GM12878 (cell line): ENCODE data around the gene PTGR3. TPM values are rescaled to one million over a fixed set of nuclear protein-coding genes. Genes with fewer than 3 reads are reported as not detected.

Source experiments
- ATAC-seq: fragments of 200-7000 bp; cut with Tn5 transposase; 3 replicates; pipeline ENCODE4 v1.9.1; 2020; ENCODE audit warnings: mild to moderate bottlenecking, moderate library complexity
- BruUV-seq: library from RNA; stranded (reverse); fragments of 400-500 nt; replicated peaks from 2 replicates; lab custom pipeline; 2021; lab: Mats Ljungman, UMichigan
- CTCF ChIA-PET: fragments of 300-600 bp; sonication (Branson Sonifier 250); formaldehyde crosslinking; extraction: SDS; loops from one replicate; lab custom pipeline; 2021; ENCODE audit warnings: inconsistent platforms; lab: Yijun Ruan, JAX
- POLR2A ChIA-PET: fragments of 350-600 bp; formaldehyde crosslinking; extraction: SDS; loops from one replicate; lab custom pipeline; 2021; ENCODE audit warnings: inconsistent platforms; lab: Charles Lee
- RAD21 ChIA-PET: fragments of 300-600 bp; sonication (Branson Sonifier 250); formaldehyde crosslinking; loops from one replicate; lab custom pipeline; 2023; ENCODE audit warnings: antibody characterized with exemption; ENCODE audit not compliant: unreplicated experiment; lab: Charles Lee
- SMC1A ChIA-PET: fragments of 300-600 bp; sonication (Branson Sonifier 250); formaldehyde crosslinking; loops from one replicate; lab custom pipeline; 2023; ENCODE audit not compliant: unreplicated experiment, uncharacterized antibody; lab: Charles Lee
- DNase-seq: peaks from one replicate; pipeline ENCODE4 v3.0.0-alpha.2; 2011; ENCODE audit warnings: low read depth, low spot score
- FAIRE-seq: peaks from 3 replicates; lab custom pipeline; 2011; peaks lifted over from hg19 to GRCh38; lab: Jason Lieb, UNC
- H2AFZ ChIP-seq: 2 replicates; pipeline ENCODE4 v1.6.0; 2011; ENCODE audit warnings: low read depth, low read length, control low read depth; ENCODE audit not compliant: control insufficient read depth
- H3K27ac ChIP-seq: 2 replicates; pipeline ENCODE4 v1.5.1; 2011; ENCODE audit warnings: control low read depth; ENCODE audit not compliant: control insufficient read depth, insufficient read depth
- H3K27me3 ChIP-seq, 2 experiments: replicated peaks in 1 of 2; 2 replicates each; pipeline versions ENCODE4 v1.6.0 to v1.6.1; 2011; ENCODE audit warnings: low read length in 1 of 2; ENCODE audit not compliant: control insufficient read depth in 2 of 2, insufficient read depth in 2 of 2
- H3K36me3 ChIP-seq, 2 experiments: 2 replicates each; pipeline ENCODE4 v1.5.1; 2011; ENCODE audit warnings: low read length in 1 of 2; ENCODE audit not compliant: control insufficient read depth in 2 of 2, insufficient read depth in 2 of 2
- H3K4me1 ChIP-seq: 2 replicates; pipeline ENCODE4 v1.6.1; 2011; ENCODE audit warnings: mild to moderate bottlenecking, low read length, moderate library complexity, mixed read lengths; ENCODE audit not compliant: control insufficient read depth, insufficient read depth
- H3K4me2 ChIP-seq: 2 replicates; pipeline ENCODE4 v1.6.0; 2011; ENCODE audit warnings: control low read depth; ENCODE audit not compliant: control insufficient read depth, insufficient read depth
- H3K4me3 ChIP-seq: fragments of 200-600 bp; sonication (generic); 2 replicates; pipeline ENCODE4 v1.5.1; 2016
- H3K79me2 ChIP-seq: 2 replicates; pipeline ENCODE4 v1.6.0; 2011; ENCODE audit warnings: low read length; ENCODE audit not compliant: control insufficient read depth, insufficient read depth
- H3K9ac ChIP-seq: 2 replicates; pipeline ENCODE4 v1.8.0; 2011; ENCODE audit warnings: low read length, control low read depth, mixed read lengths; ENCODE audit not compliant: control insufficient read depth, insufficient read depth
- H3K9me3 ChIP-seq: replicated peaks from 3 replicates; pipeline ENCODE4 v1.5.1; 2011; ENCODE audit warnings: mild to moderate bottlenecking, low read length; ENCODE audit not compliant: control insufficient read depth, insufficient read depth
- H4K20me1 ChIP-seq: 2 replicates; pipeline ENCODE4 v1.6.0; 2011; ENCODE audit not compliant: control insufficient read depth, insufficient read depth
- EGR1 ChIP-seq, 2 experiments: IDR thresholded peaks; 1 replicate in 1 of 2; 2 replicates in 1 of 2; pipeline ENCODE4 v1.6.1; 2011 to 2012; ENCODE audit warnings: low read depth in 2 of 2, low read length in 2 of 2, borderline replicate concordance in 1 of 2, mild to moderate bottlenecking in 1 of 2, moderate library complexity in 1 of 2
- KLF5 ChIP-seq: fragments of 450-650 bp; IDR thresholded peaks from 2 replicates; pipeline ENCODE4 v1.6.1; 2014; ENCODE audit warnings: mild to moderate bottlenecking; ENCODE audit not compliant: partially characterized antibody
- ZNF274 ChIP-seq: IDR thresholded peaks from one replicate; pipeline ENCODE4 v1.8.0; 2011; ENCODE audit not compliant: insufficient read length, insufficient read depth
- WGBS: methylation state at CpG from one replicate; pipeline ENCODE4 v1.1.6; 2016; ENCODE audit warnings: low lambda C conversion rate; ENCODE audit not compliant: insufficient replicate concordance, insufficient coverage; ENCODE audit errors: missing lambda C conversion rate; 5-methylcytosine and 5-hydroxymethylcytosine counted together
- in situ Hi-C: fragments of 300-500 bp; cut with MboI; formaldehyde crosslinking; loops from 9 replicates; pipeline ENCODE4 v1.14.3; 2018; ENCODE audit warnings: mixed read lengths
- intact Hi-C: fragments of 100-400 bp; cut with micrococcal nuclease; formaldehyde crosslinking; loops from one replicate; pipeline ENCODE4 v1.14.2; 2022; ENCODE audit not compliant: unreplicated experiment
- polyA plus RNA-seq, 11 experiments: library from polyadenylated mRNA; depleted of rRNA in 4 of 11; unstranded in 6 of 11; stranded (reverse) in 5 of 11; fragments of >200 nt; fragmentation: Nextera tagmentation in 4 of 11; fragmentation: Illumina TruSeq in 1 of 11; extraction: Ambion mirVana in 4 of 11; extraction: Trizol in 1 of 11; gene quantifications; 1 replicate in 1 of 11; 2 replicates in 10 of 11; pipeline versions ENCODE4 v1.2.1 to v1.2.3, GENCODE V29; 2011 to 2016; ENCODE audit warnings: inconsistent platforms in 2 of 11, missing spikeins in 2 of 11, low read depth in 1 of 11
- total RNA-seq, 4 experiments: library from RNA; depleted of rRNA in 3 of 4; stranded (reverse); fragments of >200 nt in 3 of 4; fragmentation: Illumina TruSeq in 1 of 4; extraction: Trizol in 1 of 4; gene quantifications; 2 replicates each; pipeline versions ENCODE4 v1.2.1 to v1.2.3, GENCODE V29; 2013 to 2021
- TF ChIP-seq, protein P1 (sequence below): IDR thresholded peaks from 2 replicates; pipeline ENCODE4 v1.6.1; 2012; ENCODE audit warnings: improper control_type of control experiment, low read depth, low read length; ENCODE audit not compliant: insufficient replicate concordance
- TF ChIP-seq, protein P2 (sequence below): IDR thresholded peaks from 2 replicates; pipeline ENCODE4 v1.6.1; 2011; ENCODE audit warnings: low read depth, mild to moderate bottlenecking, low read length, moderate library complexity, borderline replicate concordance; ENCODE audit errors: extremely low read depth
- TF ChIP-seq, protein P3 (sequence below): fragments of 450-650 bp; IDR thresholded peaks from 2 replicates; pipeline ENCODE4 v1.6.1; 2018; ENCODE audit warnings: borderline replicate concordance, mild to moderate bottlenecking; ENCODE audit not compliant: partially characterized antibody

Gene PTGR3
- total and polyA plus RNA-seq, 10 of the 15 experiments (the other 5 are each of a cell fraction or from before 2014, with no cell fraction given): 6.2 to 69.8 (median 21.9) TPM

DNA sequence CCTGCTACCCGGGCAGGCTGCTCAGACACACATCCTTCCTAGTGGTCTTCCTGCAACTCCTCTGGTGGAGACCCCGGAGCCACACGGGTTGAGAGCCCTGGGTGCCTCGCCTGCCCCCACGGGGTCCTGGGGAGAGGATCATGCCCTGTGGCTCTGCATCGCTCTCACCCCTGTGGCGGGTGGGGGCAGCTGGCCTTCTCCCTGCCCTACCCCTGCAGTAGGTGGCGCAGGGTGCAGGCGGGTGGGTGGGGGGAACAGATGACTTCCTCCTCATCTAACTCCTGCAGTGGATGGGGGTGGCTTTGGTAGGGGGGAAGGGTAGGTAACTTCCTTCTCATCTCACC is 40.2 kb upstream of the PTGR3 start:
- TF ChIP-seq EGR1 (IDR thresholded peaks at IDR 0.05; ENCODE audit: borderline replicate concordance in 1 of 2, low read depth in 2 of 2, low read length in 2 of 2) (no peak), KLF5 (no peak), ZNF274 (no peak)
- TF ChIP-seq, protein P1, sequence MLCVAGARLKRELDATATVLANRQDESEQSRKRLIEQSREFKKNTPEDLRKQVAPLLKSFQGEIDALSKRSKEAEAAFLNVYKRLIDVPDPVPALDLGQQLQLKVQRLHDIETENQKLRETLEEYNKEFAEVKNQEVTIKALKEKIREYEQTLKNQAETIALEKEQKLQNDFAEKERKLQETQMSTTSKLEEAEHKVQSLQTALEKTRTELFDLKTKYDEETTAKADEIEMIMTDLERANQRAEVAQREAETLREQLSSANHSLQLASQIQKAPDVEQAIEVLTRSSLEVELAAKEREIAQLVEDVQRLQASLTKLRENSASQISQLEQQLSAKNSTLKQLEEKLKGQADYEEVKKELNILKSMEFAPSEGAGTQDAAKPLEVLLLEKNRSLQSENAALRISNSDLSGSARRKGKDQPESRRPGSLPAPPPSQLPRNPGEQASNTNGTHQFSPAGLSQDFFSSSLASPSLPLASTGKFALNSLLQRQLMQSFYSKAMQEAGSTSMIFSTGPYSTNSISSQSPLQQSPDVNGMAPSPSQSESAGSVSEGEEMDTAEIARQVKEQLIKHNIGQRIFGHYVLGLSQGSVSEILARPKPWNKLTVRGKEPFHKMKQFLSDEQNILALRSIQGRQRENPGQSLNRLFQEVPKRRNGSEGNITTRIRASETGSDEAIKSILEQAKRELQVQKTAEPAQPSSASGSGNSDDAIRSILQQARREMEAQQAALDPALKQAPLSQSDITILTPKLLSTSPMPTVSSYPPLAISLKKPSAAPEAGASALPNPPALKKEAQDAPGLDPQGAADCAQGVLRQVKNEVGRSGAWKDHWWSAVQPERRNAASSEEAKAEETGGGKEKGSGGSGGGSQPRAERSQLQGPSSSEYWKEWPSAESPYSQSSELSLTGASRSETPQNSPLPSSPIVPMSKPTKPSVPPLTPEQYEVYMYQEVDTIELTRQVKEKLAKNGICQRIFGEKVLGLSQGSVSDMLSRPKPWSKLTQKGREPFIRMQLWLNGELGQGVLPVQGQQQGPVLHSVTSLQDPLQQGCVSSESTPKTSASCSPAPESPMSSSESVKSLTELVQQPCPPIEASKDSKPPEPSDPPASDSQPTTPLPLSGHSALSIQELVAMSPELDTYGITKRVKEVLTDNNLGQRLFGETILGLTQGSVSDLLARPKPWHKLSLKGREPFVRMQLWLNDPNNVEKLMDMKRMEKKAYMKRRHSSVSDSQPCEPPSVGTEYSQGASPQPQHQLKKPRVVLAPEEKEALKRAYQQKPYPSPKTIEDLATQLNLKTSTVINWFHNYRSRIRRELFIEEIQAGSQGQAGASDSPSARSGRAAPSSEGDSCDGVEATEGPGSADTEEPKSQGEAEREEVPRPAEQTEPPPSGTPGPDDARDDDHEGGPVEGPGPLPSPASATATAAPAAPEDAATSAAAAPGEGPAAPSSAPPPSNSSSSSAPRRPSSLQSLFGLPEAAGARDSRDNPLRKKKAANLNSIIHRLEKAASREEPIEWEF: no peak
- TF ChIP-seq, protein P2, sequence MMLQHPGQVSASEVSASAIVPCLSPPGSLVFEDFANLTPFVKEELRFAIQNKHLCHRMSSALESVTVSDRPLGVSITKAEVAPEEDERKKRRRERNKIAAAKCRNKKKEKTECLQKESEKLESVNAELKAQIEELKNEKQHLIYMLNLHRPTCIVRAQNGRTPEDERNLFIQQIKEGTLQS: no peak
- TF ChIP-seq, protein P3, sequence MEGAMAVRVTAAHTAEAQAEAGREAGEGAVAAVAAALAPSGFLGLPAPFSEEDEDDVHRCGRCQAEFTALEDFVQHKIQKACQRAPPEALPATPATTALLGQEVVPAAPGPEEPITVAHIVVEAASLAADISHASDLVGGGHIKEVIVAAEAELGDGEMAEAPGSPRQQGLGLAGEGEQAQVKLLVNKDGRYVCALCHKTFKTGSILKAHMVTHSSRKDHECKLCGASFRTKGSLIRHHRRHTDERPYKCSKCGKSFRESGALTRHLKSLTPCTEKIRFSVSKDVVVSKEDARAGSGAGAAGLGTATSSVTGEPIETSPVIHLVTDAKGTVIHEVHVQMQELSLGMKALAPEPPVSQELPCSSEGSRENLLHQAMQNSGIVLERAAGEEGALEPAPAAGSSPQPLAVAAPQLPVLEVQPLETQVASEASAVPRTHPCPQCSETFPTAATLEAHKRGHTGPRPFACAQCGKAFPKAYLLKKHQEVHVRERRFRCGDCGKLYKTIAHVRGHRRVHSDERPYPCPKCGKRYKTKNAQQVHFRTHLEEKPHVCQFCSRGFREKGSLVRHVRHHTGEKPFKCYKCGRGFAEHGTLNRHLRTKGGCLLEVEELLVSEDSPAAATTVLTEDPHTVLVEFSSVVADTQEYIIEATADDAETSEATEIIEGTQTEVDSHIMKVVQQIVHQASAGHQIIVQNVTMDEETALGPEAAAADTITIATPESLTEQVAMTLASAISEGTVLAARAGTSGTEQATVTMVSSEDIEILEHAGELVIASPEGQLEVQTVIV: no peak
- WGBS: 92% methylated on average over 9 of the region's 9 CpGs
- no peak overlapping the region for H3K9ac ChIP-seq
- BruUV-seq: no TSS peak
- intact Hi-C loops (no loop called here), in situ Hi-C loops (no loop called here)
- no peak overlapping the region for H3K4me2 ChIP-seq
- no peak overlapping the region for H3K4me3 ChIP-seq
- no peak overlapping the region for H3K27ac ChIP-seq
- H3K36me3 ChIP-seq: no peaks in the 10 kb centered on the region
- SMC1A ChIA-PET: no interaction called here
- H2AFZ ChIP-seq: no peak overlapping the region
- DNase-seq (no peak), FAIRE-seq (no peak), ATAC-seq (no peak)
- H3K79me2 ChIP-seq: peaks cover 25% of the 10 kb centered on the region
- H3K27me3 ChIP-seq: no peaks in the 10 kb centered on the region
- H4K20me1 ChIP-seq: no peaks in the 10 kb centered on the region
- H3K4me1 ChIP-seq: peaks cover 14% of the 10 kb centered on the region
- POLR2A ChIA-PET: no interaction called here
- H3K9me3 ChIP-seq: no peaks in the 10 kb centered on the region
- RAD21 ChIA-PET: no interaction called here
- CTCF ChIA-PET: no interaction called here
